GM21529 (cell line): ENCODE data around the gene TARS1.

Source experiments
- ATAC-seq: cut with Tn5 transposase; IDR thresholded peaks from one replicate; pipeline ENCODE4 v1.9.1; 2021; ENCODE audit not compliant: unreplicated experiment

Gene TARS1

GRCh38 chr5:33440482-33441240 lies at the start of gene TARS1:
Gene TARS1 (plus strand): TSS chr5:33440965. CDS start chr5:33441087, 122 bp downstream.
- peak; percentile 91 for ATAC-seq

DNA sequence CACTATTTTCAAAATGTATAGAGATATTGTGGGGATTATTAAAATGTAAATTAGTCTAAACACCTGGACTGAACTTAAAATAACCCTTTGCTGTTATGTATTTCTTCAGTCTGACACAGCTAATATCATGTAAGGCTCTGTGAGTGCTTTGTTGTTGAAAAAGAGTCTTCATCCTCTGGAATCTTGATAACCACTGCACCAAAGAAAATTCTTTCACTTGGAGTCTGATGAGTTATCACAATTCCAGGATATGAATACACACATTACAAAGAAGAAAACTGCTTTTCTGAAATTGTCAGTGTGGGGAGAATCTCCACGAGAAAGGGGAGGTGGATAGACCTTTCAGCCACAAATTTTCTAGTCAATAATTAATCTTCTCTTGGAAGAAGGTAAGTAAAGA lies 42.3 kb upstream of the TARS1 start:
- no peak for ATAC-seq

GRCh38 chr5:33400675-33401074 lies 40.1 kb upstream of the TARS1 start:
- no peak for ATAC-seq

DNA sequence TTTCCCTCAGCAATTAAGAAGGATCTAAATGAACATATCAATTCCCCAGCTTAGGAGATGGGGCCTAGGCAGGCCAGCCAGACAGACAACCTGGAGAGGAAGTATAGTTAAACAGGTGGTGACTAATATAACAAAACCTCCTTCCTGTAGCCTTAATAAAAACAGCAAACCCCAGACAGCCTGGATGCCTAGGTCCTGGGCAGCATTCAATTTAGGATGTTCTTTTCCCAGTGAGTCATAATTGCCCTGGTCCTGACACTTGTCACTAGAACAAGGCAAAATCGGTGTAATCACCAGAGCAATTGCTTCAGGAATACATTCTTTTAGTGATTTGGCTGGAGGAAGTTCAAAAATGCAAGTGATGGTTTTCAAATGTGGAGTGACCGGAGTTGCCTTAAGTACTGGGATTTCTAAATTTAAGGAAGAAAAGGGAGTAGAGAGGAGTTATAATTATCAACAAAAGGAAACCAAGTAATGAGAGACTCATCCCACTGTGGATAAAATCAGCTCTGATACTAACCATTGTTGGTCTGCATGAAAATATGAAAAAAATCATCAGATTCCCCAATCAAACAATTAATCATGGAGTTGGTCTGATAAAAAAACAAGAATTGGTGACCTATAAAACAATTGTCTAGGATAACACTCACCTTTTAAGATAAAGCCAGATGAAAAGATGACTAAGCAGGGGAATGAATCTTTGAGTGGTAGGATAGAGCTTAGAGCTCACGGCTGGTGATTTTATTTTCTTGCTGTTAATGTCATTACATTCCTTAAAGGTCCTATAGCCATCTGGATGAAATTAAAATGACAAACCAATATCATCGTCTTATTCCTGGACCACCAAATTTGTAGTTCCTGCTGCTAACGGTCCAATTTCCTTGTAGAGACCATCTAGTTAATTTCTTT lies 39.0 kb upstream of the TARS1 start:
- no peak for ATAC-seq

DNA sequence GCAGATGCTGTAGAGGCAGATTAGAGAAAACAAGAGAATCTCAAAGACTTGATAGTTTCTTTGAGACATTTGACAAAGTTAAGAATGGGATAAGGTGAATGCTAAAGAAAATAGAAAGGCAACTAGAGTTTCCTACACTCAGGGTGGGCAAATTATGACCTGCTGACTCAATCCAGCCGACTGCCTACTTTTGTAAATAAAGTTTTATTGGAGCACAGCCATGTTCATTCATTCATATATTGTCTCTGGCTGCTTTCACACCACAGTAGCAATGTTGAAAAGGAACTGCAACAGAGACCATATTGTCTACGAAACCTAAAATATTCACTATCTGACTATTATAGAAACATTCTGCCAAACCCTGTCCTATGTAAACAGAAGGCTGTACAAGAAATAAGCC lies 37.6 kb upstream of the TARS1 start:
- ATAC-seq, result no peak

DNA sequence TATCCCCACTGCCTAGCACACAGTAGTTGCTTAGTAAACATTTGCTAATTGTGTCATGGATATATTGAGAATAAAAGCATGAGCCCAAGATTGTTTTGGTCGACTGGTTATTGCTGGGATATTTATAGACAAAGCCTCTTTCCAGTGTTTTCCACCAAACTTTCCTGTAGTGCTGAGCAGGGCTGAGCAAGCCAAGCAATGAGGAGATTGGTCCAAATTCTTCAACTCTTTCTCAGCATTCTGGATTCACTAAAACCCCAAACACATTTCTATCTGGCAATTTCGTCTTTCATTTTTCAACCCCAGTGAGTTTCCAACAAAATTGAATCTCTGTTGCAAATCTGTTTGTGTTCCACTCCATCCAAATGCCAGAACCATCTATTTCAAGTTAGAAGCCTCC lies 31.9 kb upstream of the TARS1 start:
- no peak for ATAC-seq

DNA sequence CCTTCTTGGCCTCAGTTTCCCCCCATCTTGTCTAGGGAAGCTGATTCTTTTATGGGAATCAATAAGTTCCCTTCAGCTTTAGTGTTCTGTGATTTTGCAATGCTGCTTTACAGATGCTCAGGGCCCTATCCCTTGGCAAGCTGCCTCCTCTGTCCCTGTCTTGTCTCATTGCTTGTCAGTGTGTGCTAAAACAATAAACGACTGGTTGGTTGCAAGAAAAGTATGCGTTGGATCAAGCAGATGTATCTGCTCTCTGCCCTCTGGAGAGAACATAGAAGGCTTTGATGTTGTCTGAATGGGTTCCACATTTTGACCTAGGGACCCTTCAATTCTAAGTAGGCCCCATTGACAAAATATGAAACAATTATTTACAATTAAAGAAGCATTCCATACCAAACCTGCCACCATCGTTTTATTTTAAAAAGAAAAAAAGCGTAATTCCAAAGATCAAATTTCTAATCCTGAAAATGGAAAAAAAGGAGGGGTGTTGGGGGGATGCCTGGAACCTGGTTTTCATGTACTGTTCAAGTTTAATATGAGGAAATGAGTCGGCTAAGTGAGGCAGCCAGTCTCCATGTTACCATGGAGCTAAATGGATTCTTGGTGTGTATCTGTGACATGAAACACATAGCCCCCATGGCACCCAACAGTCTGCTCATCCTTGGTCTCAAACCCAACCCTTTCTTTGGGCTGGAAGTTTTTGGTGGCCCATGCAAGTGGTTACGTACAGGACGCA lies 31.2 kb upstream of the TARS1 start:
- no peak for ATAC-seq

DNA sequence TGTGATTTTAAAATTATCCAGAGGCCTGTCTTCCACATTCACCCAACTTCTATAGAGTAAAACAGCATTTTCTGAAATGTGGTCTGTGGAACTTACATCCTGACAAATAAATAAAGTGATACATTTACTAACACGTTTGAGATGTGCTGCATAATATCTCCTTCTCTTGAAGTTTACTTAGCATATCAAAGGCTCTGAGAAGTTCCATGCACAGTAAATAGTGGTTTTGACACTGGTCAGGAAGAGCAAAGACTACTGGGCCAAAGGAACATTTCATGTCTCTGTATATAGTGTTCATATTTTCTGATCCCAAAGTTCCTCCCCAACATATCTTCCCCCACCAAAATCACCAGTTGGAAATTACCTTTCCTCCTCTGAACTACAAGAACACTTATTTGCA lies 30.5 kb upstream of the TARS1 start:
- no peak for ATAC-seq

DNA sequence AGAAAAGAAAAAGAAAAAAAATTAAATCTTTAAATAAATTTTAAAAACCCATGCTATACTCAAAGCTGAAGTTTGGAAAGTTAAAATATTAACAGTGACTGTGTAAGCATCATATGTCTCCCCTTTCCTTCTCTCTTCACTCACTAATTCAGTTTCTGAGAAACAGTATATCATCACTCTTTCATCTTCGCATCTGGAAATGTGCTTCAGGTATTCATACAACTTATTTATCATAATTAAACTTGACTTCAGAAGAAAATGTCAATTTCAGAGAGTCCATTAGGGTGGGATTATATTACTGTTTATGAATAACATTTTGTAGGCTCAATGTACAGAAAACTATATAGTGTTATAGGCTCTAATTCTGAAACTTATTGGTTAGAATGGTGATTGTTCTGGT lies 29.3 kb upstream of the TARS1 start:
- no peak for ATAC-seq

DNA sequence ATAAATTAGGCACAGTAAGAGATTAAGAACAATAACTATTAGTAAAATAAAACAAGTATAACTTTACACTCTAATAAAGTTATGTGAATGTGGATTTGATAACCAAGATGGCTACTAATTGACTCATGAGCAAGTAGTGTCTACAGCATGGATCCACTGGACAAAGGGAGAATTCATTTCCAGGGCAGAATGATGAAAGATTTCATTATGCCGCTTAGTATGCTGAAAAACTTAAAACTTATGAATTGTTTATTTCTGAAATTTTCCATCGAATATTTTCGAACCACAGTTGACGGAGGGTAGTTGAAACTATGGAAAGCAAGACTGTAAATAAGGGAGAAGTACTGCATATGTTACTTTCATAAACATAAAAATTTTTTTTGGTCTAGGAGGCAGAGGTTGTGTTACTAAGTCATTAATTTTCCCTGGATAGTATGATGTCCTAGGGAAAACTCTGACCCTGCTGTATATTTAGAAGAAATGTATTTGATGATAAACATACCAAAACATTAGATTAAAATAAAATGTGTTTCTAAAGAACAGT lies 24.9 kb upstream of the TARS1 start:
- ATAC-seq, result no peak

GRCh38 chr5:33417632-33418031 lies 23.1 kb upstream of the TARS1 start:
- ATAC-seq, result no peak

DNA sequence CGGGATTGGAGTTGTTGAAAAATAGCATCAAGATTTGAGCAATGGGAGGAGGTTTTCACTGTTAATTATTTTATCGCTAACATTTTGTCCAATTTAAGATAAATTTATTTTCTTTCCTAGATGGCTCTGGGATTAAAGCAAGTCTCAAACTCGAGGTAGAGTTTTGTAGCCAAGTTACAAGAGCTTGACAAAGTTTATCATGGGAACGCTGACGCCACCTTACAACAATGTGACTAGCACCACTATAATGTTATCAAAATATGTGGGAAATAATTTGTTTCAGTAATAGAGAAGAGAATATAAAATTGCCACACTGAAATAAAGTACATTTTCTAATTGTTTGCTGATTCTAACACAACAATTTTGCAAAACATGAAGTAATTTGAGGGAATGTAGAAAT lies 19.8 kb upstream of the TARS1 start:
- no peak for ATAC-seq

DNA sequence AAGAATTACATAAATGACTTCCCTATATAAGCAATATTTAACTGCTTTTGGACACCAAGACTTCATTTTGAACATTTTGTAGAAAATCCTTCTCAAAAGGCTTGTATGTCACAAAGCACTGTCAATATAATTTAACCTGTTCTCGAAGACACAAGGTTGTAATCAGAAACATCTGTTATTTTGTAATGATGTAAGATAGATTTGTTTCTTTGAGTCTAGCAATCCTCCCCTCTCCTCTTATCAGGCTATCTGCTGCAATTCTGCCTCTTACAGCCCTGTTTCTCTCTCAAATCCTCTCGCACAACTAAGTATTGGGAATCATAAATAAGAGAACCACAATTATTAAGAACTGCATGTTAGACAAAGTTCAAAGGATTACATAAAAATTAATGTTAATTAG lies 18.6 kb upstream of the TARS1 start:
- ATAC-seq, result no peak

DNA sequence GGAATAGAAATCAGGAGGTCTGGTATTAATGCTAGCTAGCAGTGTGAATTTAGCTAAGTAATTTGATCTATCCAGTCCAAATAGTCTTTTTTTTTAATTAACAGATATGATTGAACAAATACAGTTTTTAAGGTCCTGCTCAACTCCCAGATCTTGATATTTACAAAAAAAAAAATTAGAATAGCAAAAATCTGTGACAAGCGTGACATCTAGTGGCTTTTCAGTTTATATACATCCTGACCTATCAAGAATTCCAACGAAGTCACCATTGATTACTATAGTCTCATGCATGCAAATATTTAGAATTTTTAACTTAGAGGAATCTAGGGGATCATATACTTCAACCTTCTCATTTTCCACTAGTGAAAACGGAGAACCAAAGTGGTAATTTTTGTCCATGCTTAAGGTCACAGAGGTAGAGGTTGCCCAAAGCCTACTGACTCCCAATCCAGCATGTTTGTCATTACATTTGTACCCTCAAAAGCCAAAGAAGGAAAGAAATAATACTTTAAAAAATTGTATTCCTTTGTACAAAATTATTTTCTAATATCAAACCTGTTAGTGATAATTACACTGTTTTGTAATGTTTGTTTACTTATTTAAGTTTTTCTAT lies 17.6 kb upstream of the TARS1 start:
- ATAC-seq, result no peak

- no peak for ATAC-seq
Observed at GRCh38 chr5:33425314-33425713, 15.5 kb upstream of the TARS1 start.

GRCh38 chr5:33430983-33431382 lies 9.8 kb upstream of the TARS1 start:
- no peak for ATAC-seq

DNA sequence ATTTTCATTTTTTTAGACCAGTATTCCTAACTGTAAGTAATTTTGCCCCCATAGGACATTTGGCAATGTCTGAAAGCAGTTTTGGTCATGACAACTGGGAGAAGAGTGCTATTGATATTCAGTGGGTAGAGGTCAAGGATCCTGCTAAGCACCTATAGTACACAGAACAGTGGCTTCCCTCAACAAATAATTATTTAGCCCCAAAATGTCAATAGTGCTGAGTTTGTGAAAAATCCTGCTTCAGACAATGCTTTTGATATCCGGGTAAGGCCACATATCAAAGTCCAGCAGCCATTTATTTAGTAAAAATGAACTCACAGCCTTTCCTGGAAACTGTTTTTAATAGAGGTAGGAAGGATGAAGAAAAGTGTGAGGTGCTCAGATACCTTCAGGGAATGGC lies 8.1 kb upstream of the TARS1 start:
- ATAC-seq, result no peak

- no peak for ATAC-seq
Observed at GRCh38 chr5:33433303-33434240, 7.2 kb upstream of the TARS1 start.

DNA sequence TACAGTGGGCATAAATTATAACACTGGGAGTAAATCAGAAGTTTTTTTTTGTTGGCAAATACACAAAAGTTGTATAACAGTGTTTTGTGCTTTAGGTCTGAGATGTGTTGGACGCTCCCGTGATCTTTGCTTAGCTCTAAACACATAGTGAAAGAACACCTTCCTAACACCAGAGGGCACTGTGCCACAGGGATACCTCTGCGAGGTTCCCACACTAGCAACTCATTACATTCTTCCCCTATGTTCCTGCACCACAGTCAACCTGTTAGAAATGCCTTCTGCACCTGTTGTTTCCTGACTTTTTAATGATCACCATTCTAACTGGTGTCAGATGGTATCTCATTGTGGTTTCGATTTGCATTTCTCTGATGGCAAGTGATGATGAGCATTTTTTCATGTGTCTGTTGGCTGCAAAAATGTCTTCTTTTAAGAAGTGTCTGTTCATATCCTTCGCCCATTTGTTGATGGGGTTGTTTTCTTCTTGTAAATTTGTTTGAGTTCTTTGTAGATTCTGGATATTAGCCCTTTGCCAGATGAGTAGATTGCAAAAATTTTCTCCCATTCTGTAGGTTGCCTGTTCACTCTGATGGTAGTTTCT lies 4.8 kb upstream of the TARS1 start:
- peak; percentile 42 for ATAC-seq
